Upper lobe of right lung (tissue), 1 donor: ENCODE data around the gene PADI2. TPM values are rescaled to one million over a fixed set of nuclear protein-coding genes. Genes with fewer than 3 reads are reported as not detected.

Experiments used
- ATAC-seq: fragments of 200-7000 bp; cut with Tn5 transposase; one replicate; pipeline ENCODE4 v1.9.1; 2020; ENCODE audit warnings: mild to moderate bottlenecking, moderate library complexity
- DNase-seq: peaks from one replicate; pipeline ENCODE4 v3.0.0-alpha.2; 2020
- H3K27ac ChIP-seq: fragments of 200-600 bp; one replicate; pipeline ENCODE4 v1.8.0; 2022
- H3K27me3 ChIP-seq: fragments of 200-600 bp; one replicate; pipeline ENCODE4 v1.8.0; 2022; ENCODE audit warnings: mild to moderate bottlenecking
- H3K36me3 ChIP-seq: fragments of 200-600 bp; one replicate; pipeline ENCODE4 v1.8.0; 2022
- H3K4me1 ChIP-seq: fragments of 200-600 bp; one replicate; pipeline ENCODE4 v1.8.0; 2022
- H3K4me3 ChIP-seq: fragments of 200-600 bp; one replicate; pipeline ENCODE4 v1.8.0; 2022; ENCODE audit warnings: mild to moderate bottlenecking
- H3K9me3 ChIP-seq: fragments of 200-600 bp; one replicate; pipeline ENCODE4 v1.8.0; 2022
- intact Hi-C: fragments of 100-400 bp; cut with DNase I; formaldehyde crosslinking; loops from one replicate; pipeline ENCODE4 v1.11.0; 2022
- total RNA-seq: library from RNA; stranded (reverse); fragmentation: NEBNext Ultra II Directional; extraction: Animal tissue kit (Norgen Biotek cat#: 25700); gene quantifications from one replicate; pipeline ENCODE4 v1.2.1, GENCODE V29; 2021
- TF ChIP-seq, protein P1 (sequence below): fragments of 200-600 bp; IDR thresholded peaks from one replicate; pipeline ENCODE4 v1.8.0; 2022; ENCODE audit warnings: antibody characterized with exemption
- donor health status: DM: no; HTN: yes; CAD: no; lungs with severe emphysema.

PADI2 gene
- total RNA-seq, 1 donor from 2014 or later, result 20.0 TPM

DNA sequence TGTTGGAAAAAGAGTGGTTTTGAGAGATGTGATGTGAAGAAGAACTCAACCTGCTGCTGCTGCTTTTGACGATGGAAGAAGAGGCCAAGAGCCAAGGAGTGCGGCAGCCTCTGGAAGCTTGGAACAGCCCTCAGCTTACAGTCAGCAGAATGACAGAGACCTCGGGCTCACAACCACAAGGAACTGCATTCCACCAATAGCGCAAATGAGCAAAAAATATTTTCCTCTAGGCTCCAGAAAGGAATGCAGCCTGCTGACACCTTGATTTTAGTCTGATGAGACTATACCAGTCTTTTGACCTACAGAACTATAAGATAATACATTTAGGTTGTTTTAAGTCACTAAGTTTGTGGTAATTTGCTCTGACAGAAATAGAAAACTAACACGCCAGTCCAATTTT, 75.6 kb downstream of the PADI2 start:
- no peak for ATAC-seq
- Histone ChIP-seq H3K4me1 (peaks cover 15% of the 10 kb centered on the region), H3K27ac (no peak overlapping the region), H3K9me3 (no peaks in the 10 kb centered on the region), H3K36me3 (peaks cover 58% of the 10 kb centered on the region), H3K27me3 (no peaks in the 10 kb centered on the region), H3K4me3 (no peak overlapping the region)
- no peak for DNase-seq
- intact Hi-C loops, result loop anchor here (10.0 kb wide), 1 partner anchor 89 kb away; no protein-coding TSS in a partner anchor
- TF ChIP-seq, protein P1, sequence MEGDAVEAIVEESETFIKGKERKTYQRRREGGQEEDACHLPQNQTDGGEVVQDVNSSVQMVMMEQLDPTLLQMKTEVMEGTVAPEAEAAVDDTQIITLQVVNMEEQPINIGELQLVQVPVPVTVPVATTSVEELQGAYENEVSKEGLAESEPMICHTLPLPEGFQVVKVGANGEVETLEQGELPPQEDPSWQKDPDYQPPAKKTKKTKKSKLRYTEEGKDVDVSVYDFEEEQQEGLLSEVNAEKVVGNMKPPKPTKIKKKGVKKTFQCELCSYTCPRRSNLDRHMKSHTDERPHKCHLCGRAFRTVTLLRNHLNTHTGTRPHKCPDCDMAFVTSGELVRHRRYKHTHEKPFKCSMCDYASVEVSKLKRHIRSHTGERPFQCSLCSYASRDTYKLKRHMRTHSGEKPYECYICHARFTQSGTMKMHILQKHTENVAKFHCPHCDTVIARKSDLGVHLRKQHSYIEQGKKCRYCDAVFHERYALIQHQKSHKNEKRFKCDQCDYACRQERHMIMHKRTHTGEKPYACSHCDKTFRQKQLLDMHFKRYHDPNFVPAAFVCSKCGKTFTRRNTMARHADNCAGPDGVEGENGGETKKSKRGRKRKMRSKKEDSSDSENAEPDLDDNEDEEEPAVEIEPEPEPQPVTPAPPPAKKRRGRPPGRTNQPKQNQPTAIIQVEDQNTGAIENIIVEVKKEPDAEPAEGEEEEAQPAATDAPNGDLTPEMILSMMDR, result no peak

DNA sequence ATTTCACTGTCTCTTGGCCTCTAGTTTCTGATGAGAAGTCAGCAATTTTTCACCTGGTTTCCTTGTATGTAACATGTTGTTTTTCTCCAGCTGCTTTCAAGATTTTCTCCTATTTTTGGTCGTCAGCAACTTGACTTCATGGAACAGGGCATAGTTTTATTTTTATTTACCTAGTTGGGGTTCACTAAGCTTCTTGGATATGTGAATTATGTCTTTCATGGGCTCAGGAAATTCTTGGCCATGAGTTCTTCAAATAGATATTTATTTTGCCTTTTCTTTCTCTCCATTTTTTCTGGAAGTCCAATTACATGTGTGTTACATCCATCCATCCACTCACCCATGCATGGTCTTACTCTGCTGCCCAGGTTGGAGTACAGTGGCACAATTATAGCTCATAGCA, 79.1 kb downstream of the PADI2 start:
- no peaks in the 10 kb centered on the region for H3K27me3 ChIP-seq
- no peaks in the 10 kb centered on the region for H3K9me3 ChIP-seq
- ATAC-seq (no peak), DNase-seq (no peak)
- H3K36me3 ChIP-seq, result peaks cover 73% of the 10 kb centered on the region
- H3K27ac ChIP-seq, result no peak overlapping the region
- TF ChIP-seq, protein P1, result no peak
- peaks cover 2% of the 10 kb centered on the region for H3K4me1 ChIP-seq
- intact Hi-C loops, result loop anchor here (10.0 kb wide), 1 partner anchor 85 kb away; no protein-coding TSS in a partner anchor
- H3K4me3 ChIP-seq, result no peak overlapping the region

DNA sequence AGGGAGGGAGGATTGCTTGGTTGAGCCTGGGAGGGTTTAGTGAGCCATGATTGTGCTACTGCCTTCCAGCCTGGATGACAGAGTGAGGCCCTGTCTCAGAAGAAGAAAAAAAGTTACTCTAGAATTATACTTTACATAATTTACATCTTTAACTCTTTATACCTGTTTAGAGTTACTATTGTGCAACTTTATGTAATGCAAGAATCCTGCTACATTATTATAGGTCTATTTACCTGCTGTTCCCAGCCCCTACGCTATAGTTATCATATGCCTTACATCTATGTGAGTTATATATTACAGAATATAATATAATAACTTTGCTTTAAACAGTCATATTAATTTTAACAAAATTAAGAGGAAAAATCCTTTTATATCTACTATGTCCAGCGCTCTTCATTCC, 79.7 kb downstream of the PADI2 start:
- intact Hi-C loops, result no loop called here
- no peak for ATAC-seq
- TF ChIP-seq, protein P1, result no peak

DNA sequence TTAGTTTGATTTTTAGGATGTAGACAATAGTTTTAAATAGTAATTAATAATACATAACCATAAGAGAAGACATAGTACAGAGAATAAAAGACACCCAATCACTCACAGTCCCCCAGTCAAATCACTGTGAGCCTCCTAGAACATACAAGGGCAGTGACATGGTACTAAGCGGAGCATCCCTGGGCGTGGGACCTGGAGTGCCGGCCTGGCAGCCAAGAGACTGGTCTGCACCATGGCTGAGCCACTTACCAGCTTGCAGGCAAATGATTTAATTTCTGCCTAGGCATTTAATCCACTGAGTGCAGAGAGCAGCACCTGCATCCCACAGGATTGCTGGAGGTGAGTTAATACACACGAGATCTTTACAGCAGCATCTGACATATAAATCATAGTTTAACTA, 85.8 kb downstream of the PADI2 start:
- intact Hi-C loops, result no loop called here
- ATAC-seq (no peak), DNase-seq (no peak)
- H3K27me3 ChIP-seq, result no peaks in the 10 kb centered on the region
- TF ChIP-seq, protein P1, result no peak
- H3K27ac ChIP-seq, result no peak overlapping the region
- peaks cover 60% of the 10 kb centered on the region for H3K36me3 ChIP-seq
- peaks cover 2% of the 10 kb centered on the region for H3K4me1 ChIP-seq
- H3K4me3 ChIP-seq, result no peak overlapping the region
- no peaks in the 10 kb centered on the region for H3K9me3 ChIP-seq

More for the DNA sequence above, 79.7 kb downstream of the PADI2 start:
- H3K36me3 ChIP-seq, result peaks cover 71% of the 10 kb centered on the region
- no peak overlapping the region for H3K27ac ChIP-seq
- DNase-seq, result no peak
- no peaks in the 10 kb centered on the region for H3K4me1 ChIP-seq
- H3K9me3 ChIP-seq, result no peaks in the 10 kb centered on the region
- no peak overlapping the region for H3K4me3 ChIP-seq
- no peaks in the 10 kb centered on the region for H3K27me3 ChIP-seq

DNA sequence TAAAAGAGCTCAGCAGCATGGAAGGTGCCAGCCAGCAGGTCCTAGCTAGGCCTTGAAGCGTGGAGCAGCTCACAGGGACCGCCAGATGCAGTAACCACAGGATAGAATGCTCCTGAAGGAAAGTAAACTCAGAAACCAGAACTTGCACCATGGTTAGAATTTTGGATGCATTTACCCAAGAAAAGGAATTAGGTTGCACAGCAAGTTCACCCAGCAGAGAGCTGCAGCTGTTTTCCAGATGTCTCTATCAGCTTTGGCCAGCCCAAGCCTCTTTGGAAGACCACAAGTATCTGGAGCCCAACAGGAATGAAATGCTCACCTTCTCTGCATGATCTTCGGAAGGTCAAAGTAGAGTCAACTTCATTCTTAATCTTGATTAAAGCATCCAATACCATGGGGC, 86.5 kb downstream of the PADI2 start:
- intact Hi-C loops, result no loop called here

More for the DNA sequence above, 86.5 kb downstream of the PADI2 start:
- H3K4me3 ChIP-seq, result no peak overlapping the region
- TF ChIP-seq, protein P1, result no peak
- H3K4me1 ChIP-seq, result peaks cover 8% of the 10 kb centered on the region
- H3K27me3 ChIP-seq, result no peaks in the 10 kb centered on the region
- DNase-seq (no peak), ATAC-seq (no peak)
- H3K36me3 ChIP-seq, result peaks cover 60% of the 10 kb centered on the region
- H3K9me3 ChIP-seq, result no peaks in the 10 kb centered on the region
- H3K27ac ChIP-seq, result no peak overlapping the region
